HG03095 (cell line): ENCODE data around the gene SLC6A11.

Experiments used
- ATAC-seq: cut with Tn5 transposase; IDR thresholded peaks from one replicate; pipeline ENCODE4 v1.9.1; 2021; ENCODE audit warnings: moderate library complexity; ENCODE audit not compliant: unreplicated experiment

Gene SLC6A11

DNA sequence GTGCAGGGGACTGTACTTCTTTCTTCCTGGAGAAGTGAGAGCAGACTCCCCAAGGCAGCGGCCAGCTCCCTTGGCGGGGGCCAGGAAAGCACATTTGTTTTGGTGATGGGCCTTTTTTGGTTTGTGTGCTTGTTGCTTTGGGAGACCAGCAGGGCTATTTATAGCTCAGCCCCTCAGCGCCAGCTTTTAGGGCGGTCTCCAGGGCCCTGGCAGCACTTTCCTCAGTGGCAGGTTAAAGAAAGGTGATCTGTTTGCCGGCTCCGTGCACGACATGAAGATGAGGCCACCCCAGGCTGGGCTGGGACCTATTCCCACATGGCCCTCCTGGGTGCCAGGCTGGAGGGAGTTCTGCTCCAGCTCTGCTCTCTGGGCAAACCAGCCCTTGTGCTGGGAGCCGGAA lies 21.8 kb downstream of the SLC6A11 start:
- ATAC-seq = no peak

DNA sequence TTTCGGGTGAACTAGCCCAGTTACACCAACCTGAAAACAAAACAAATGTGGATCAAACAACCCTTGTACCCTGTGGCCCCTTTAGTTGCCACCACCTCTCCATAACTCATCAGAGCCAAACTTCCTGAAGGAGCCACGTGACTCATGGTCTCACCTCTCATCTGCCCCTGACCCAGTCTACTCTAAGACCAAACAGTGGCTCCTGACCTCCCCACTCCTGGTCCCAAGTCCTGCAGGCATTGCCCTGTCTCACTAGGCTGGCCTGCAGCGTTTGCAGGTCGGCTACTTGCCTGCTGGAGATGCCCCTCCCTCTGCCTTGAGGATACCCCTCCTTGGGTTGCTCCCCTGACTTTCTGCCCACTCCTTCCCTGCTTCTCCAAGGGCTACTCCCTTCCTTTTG lies 23.1 kb downstream of the SLC6A11 start:
- no peak for ATAC-seq

DNA sequence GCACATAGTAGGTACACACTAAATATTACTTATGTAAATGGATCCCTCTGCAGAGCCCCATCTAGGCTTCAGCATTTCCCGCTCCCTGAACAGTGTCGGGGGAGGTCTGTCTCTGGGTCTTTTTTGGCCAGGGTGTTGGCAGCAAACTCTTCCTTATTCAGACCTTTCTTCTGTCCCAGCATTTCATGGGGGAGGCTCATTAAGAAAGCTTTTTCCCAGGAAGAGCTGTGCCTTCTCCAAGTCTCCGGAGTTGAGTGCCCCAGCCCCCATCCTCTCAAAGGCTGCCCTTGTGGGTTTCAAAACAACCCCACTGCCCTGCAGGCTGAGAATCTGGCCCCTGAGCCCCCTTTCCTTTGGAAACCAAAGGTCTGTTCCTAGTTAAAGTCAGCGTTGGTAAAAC lies 25.1 kb downstream of the SLC6A11 start:
- ATAC-seq = no peak

DNA sequence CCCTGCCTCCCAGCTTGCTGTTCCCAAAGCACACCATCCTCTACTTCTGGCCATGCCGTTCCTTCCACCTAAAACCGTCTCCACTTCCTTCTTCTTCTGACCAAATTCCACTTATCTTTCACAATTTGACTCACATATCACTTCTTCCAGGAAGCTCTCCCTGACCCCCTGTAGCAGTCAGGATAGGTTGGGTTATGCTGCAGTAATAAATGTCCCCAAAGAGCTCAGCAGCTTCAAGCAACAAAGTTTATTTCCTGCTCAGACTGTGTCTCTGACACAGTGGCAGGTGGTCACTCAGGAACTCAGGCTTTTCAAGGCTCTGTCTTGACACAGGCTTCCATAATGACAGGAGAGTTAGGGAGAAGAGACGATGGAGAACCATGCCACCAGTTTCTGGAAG lies 27.4 kb downstream of the SLC6A11 start:
- no peak for ATAC-seq

GRCh38 chr3:10845001-10845761 lies 29.2 kb downstream of the SLC6A11 start:
- no peak for ATAC-seq

DNA sequence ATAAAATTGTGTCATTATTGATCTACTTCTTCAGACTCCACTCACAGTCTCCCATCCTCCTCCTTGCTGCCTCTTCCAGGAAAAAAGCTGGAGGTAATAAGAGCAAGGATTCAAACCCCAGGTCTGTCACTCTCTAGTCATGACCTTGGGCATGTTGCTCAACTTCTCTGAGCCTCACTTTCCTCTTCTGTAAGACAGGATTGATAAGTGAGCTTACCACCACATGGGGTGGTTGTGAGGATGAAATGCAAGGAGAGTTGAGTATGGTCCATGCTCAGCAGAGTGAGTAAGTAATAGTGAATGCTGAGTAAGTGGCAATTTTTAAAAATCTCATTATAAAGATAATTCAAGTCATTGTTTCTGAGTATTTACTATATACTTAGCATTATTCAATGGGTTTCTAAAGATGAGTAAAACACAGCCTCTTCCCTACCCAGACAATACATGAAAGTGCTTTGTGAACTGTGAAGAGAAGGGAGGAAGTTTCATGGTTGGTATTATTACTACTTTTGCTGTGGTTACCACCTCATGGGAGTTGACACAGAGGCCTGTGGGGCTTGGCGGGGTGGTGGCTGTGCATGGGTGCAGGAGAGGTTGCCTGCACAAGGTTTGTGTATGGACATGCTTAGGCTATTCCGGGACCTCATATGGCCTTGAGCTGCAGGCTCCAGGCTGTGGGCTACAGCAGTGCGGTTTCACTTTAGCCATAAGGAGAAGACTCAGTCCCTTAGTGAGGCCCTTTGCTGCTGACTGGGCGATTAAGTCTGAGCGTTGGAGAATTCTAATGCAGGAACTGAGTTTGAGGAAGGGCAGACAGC lies 30.0 kb downstream of the SLC6A11 start:
- ATAC-seq = peak; percentile 81

DNA sequence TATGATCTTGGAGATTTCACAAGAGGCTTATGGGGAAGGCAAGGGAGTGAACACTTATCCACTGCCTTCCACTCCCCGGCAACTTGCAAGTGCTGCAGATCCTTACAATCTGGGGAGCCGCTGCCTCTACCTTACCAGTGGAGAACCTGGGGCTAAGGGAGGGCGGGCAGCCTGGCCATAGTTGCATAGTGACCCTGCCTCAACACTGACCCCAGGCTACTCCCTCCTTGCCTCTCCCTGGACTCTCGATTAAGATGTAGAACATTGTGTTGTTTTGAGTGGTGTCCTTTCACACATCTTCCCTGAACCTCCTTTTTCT lies 30.6 kb downstream of the SLC6A11 start:
- ATAC-seq = no peak

DNA sequence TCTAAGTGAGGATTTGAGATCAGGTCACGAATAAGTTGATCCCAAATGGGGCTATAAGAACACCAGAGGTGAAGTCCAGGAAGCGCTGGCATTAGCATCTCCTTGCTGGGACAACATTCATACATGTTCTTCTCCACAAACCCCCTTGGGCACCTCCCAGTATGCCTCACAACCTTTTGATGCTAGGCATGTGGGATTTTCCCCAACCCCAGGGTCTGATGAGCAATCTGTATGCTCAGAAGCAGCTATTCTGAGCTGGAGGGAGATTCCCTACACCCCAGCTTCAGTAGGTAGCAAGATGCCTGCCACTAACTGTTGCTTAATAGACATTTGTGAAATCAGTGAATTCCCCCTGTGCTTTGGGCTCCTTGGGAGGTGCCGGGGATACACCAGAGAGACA lies 32.2 kb downstream of the SLC6A11 start:
- no peak for ATAC-seq

DNA sequence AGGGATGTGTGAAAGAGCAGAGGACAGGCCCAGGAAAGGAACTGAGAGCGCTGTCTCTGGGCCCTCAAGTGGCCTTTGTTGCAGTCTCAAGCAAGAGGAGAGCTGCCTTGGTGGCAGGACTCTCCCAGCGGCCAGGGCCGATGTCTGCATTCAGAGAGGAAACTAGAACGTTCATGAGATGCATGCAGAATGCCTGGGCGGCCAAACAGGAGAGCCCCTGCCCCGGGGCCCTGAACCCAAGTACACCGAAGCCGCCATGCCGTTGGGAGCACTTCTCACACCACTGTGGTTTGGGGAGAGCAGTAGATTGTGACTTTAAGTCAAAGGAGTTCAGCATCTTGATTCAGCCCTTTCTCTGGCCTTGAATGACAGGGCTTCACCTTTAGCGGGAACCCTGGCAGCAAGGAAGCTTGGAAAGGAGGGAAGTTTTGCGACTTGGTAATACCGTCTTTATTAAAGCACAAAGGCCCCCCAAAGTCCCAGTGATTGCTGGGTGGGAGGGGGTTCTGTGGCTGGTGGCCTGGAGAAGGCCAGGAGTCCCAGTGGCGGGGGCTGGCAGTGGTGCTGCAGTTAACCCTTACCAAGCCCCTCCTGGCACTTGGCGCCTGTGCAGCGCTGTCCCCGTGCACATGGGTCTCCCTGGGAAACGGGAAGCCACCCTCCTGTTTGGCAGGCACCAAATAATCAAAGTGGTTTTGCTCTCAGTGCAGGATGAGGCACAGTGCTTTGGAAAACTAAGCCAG lies 36.2 kb downstream of the SLC6A11 start:
- ATAC-seq = no peak

DNA sequence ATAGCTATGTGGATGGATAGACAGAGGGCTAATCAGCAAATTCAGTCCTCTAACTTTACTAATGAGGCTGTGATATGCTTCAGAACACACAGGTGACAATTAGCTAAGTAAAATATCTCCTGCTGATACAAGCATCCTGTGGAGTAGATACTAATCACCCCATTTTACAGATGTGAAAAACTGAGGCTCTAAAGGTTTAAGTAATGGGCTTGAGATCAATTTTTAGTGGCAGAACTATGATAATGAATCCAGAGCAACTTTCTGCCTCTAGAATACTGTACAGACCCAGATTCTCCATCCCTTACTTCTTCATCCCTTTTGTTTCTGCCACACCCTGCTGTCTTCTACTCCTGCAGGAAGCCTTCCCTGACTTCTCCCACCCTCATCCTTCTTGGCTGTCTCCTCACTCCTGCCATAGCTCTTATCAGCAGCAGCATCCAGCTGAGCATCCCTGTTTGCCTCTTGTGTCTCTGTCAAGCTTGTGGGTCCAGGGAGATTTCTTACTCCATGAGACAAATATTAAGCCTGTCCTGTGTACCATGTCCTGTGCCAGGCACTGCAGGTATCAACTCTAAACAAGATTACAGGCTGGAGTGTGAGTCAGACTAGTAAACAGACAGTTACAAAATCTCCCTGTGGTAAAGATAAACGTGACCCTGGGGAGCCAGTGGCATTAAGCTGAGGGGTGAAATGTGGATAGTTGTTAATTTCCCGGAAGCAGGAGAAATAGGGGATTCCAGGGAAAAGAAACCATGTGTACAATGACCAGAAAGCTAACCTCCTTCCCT lies 39.2 kb downstream of the SLC6A11 start:
- ATAC-seq = no peak

- ATAC-seq = no peak
Measured at GRCh38 chr3:10855871-10856662, 40.0 kb downstream of the SLC6A11 start.

GRCh38 chr3:10857235-10857634 lies 41.2 kb downstream of the SLC6A11 start:
- no peak for ATAC-seq

GRCh38 chr3:10858091-10858490 lies 42.1 kb downstream of the SLC6A11 start:
- ATAC-seq = no peak

DNA sequence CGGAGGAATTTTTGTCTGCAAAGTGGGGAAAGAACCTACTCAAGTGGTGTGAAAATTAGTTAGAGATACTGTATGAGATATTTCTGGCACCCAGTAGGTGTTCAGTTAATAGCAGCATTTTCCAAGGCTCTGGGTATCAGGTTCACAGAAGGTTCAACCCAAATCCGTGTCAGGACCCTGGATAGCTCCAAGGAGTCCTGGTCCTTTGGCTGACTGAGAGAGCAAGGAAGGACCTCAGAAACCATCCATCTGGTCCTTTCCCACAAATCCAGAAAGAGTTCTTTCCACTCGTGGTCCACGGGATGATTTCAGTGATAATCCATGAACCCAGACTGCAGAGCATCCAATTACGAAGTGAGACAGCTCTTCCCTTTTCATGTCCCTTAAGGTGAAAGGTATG lies 51.4 kb downstream of the SLC6A11 start:
- no peak for ATAC-seq

DNA sequence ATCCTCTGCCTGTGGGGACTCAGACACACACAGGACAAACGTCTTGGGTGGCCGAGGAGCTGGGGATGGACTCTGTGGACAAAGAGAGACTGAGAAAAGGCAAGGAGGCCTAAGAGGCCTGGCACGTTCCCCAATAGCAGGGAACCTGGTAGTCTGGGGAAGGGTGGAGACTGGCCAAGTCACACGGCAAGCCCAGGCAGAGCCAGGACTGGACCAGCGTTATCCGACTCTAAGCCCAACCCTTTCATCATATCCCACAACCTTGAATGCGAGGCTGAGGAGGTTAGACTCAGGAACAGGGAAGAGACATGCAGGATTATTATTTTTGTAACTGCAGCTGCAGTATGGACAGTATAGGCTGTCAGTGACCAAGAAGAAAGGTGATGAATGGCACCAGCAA lies 53.4 kb downstream of the SLC6A11 start:
- ATAC-seq = no peak

DNA sequence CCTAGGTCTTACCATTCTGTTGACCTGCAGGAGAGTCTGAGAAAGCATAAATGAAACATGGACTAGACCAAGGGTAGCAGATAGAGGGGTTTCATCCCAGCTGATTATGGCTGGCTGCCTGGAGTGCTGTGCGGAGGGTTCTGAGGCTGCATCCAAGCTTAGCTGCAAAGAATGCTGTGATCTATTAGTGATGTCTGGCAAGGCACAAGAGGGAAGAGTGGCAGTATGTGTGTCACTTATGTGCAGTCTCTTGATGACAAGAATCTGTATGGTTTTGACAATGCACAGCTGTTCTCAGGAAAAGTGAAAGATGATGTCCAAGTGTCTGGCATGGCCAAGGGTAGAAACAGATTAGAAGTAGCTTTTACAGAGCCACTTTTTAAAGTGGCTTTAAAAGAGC lies 54.3 kb downstream of the SLC6A11 start:
- no peak for ATAC-seq

DNA sequence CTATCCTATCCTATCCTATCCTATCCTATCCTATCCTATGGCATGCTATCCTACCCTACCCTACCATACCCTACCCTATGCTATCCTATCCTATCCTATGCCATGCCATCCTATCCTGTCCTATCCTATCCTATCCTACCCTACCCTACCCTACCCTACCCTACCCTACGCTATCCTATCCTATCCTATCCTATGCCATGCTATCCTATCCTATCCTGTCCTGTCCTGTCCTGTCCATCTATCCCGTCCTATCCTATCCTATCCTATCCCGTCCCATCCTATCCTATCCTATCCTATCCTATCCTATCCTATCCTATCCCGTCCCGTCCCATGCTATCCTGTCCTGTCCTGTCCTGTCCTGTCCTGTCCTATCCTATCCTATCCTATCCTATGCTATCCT lies 57.4 kb downstream of the SLC6A11 start:
- ATAC-seq = no peak

GRCh38 chr3:10875914-10876313 lies 59.9 kb downstream of the SLC6A11 start:
- no peak for ATAC-seq

- no peak for ATAC-seq
Measured at GRCh38 chr3:10876661-10877060, 60.6 kb downstream of the SLC6A11 start.

DNA sequence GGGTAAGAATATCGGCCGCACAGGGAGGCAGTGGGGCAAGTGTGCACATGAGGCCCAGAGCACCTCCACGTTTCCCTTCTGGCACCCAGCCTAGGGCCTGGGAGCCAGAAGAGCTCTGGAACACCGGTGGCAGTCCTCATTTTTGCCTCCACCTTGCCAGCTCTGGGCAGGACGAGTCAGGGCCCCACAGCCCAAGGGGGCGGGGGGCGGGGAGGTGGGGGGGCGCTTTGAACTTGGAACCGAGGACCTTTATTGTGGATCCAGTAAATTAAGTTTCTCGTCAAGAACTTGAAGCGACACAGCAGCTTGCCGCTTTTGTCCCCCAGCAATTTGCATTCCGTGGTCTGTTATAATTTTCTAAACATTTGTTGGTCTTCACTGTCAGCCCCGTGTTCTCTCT lies 66.8 kb downstream of the SLC6A11 start:
- no peak for ATAC-seq
